Type B pancreatic cell (in vitro differentiated cells): ENCODE measurements around the gene LRRC55. TPM values are rescaled to one million over a fixed set of nuclear protein-coding genes. Genes with fewer than 3 reads are reported as not detected.

Source experiments
- DNase-seq: peaks from one replicate; pipeline ENCODE4 v3.0.0; 2021; ENCODE audit warnings: mixed read lengths; ENCODE audit not compliant: unreplicated experiment; ENCODE audit errors: extremely low spot score
- H3K27ac Mint-ChIP-seq: 2 replicates; pipeline ENCODE4 v1.8.0; 2021; ENCODE audit warnings: mild to moderate bottlenecking, mixed read lengths
- H3K27me3 Mint-ChIP-seq: 2 replicates; pipeline ENCODE4 v1.8.0; 2021; ENCODE audit warnings: mixed read lengths
- H3K36me3 Mint-ChIP-seq: 2 replicates; pipeline ENCODE4 v1.8.0; 2021; ENCODE audit warnings: mixed read lengths
- H3K4me1 Mint-ChIP-seq: one replicate; pipeline ENCODE4 v1.8.0; 2021; ENCODE audit warnings: mixed read lengths; ENCODE audit not compliant: unreplicated experiment
- H3K4me3 Mint-ChIP-seq: 2 replicates; pipeline ENCODE4 v1.8.0; 2021; ENCODE audit warnings: mild to moderate bottlenecking, mixed read lengths
- H3K9me3 Mint-ChIP-seq: 2 replicates; pipeline ENCODE4 v1.8.0; 2021; ENCODE audit warnings: mixed read lengths
- total RNA-seq: library from RNA; stranded (reverse); gene quantifications from 2 replicates; pipeline ENCODE4 v1.2.1, GENCODE V29; 2021; ENCODE audit warnings: low replicate concordance
- TF ChIP-seq, protein P1 (sequence below): fragments of 200-600 bp; sonication (generic); conservative IDR thresholded peaks from 2 replicates; pipeline ENCODE4 v1.5.0; 2021; ENCODE audit warnings: antibody characterized with exemption, mild to moderate bottlenecking

LRRC55 gene
- total RNA-seq, 1 donor from 2014 or later, result 2.9 TPM

DNA sequence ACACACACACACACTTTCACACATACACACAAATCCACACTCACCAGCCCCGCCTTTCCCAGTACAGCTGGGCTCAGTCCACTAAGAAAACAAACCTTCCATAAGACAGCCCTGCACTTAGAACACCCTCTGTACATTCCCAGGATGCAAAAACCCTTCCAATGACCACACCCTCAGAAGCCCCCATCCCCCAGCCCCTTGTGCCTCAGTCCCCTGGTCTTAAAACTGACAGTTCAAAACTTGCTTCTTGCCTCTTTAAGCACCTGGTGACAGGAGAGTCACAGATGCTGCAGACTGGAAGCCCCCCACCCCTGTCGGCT lies 32.3 kb downstream of the LRRC55 start:
- H3K36me3 Mint-ChIP-seq, result no peaks in the 10 kb centered on the region
- H3K4me1 Mint-ChIP-seq, result peaks cover 11% of the 10 kb centered on the region
- H3K4me3 Mint-ChIP-seq, result no peak overlapping the region
- no peaks in the 10 kb centered on the region for H3K27me3 Mint-ChIP-seq
- TF ChIP-seq, protein P1, sequence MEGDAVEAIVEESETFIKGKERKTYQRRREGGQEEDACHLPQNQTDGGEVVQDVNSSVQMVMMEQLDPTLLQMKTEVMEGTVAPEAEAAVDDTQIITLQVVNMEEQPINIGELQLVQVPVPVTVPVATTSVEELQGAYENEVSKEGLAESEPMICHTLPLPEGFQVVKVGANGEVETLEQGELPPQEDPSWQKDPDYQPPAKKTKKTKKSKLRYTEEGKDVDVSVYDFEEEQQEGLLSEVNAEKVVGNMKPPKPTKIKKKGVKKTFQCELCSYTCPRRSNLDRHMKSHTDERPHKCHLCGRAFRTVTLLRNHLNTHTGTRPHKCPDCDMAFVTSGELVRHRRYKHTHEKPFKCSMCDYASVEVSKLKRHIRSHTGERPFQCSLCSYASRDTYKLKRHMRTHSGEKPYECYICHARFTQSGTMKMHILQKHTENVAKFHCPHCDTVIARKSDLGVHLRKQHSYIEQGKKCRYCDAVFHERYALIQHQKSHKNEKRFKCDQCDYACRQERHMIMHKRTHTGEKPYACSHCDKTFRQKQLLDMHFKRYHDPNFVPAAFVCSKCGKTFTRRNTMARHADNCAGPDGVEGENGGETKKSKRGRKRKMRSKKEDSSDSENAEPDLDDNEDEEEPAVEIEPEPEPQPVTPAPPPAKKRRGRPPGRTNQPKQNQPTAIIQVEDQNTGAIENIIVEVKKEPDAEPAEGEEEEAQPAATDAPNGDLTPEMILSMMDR, result no peak
- peaks cover 5% of the 10 kb centered on the region for H3K9me3 Mint-ChIP-seq
- DNase-seq, result no peak
- no peak overlapping the region for H3K27ac Mint-ChIP-seq

DNA sequence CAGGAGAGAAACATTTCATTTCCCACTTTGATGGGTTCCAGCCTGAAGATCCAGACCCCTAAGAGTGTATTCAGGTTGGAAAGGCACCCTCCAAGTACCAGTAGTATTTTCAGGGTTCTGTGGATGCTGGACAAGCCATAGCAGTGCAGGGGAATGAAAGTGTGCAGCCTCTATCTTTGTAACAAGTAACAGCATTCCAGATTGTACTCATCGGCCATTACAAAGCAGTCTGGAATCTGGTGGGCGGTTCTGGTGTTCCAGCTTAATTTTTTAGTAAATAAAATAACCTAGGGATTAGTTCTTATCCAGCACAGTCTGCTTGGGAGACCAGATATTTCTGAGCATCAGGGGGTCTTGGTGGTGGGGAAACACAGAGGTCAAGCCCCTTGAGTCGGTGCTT lies 32.7 kb downstream of the LRRC55 start:
- Mint-ChIP-seq H3K4me1 (peaks cover 11% of the 10 kb centered on the region), H3K27me3 (no peaks in the 10 kb centered on the region), H3K4me3 (no peak overlapping the region), H3K27ac (no peak overlapping the region), H3K36me3 (no peaks in the 10 kb centered on the region), H3K9me3 (peaks cover 5% of the 10 kb centered on the region)
- TF ChIP-seq, protein P1, result no peak
- no peak for DNase-seq

DNA sequence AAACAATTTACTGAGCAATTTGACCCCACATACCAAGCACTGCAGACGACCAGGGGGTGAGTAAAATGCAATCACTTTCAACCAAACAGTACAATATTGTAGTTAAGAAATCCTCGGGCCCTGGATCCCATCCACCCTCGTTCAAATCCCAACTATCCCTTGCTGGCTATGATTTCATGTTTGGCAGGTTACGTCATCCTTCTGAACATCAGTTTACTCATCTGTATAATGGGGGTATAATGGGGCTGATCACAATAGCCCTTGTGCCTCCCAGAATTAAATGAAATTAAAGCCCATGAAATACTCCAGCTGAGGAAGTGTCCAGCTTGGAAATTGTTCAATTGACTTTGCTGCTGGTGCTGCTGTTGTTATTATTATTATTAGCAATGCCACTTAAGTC lies 34.7 kb downstream of the LRRC55 start:
- no peak overlapping the region for H3K27ac Mint-ChIP-seq
- H3K27me3 Mint-ChIP-seq, result no peaks in the 10 kb centered on the region
- H3K9me3 Mint-ChIP-seq, result peaks cover 5% of the 10 kb centered on the region

DNA sequence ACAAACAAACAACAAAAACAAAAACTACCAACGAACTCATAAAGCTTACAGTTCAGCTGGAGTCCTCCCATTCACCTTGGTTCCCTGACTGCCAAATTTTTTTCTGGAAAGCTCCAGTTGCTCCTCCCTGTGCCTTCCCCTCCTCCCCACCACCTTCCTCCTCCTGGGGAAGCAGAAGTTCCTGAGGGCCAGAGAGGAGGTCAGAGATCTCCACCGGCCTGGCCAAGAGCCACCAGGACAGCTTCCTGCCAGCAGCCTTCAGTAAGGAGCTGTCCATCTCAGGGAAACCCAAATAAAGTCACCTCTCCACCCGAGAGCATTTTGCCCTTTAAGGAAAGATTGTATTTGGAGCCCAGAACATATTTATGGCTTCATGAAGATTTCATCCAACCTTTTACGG lies 35.3 kb downstream of the LRRC55 start:
- no peak overlapping the region for H3K27ac Mint-ChIP-seq
- H3K9me3 Mint-ChIP-seq, result peaks cover 4% of the 10 kb centered on the region

More for the DNA sequence above, 34.7 kb downstream of the LRRC55 start:
- H3K4me3 Mint-ChIP-seq, result no peak overlapping the region
- no peaks in the 10 kb centered on the region for H3K36me3 Mint-ChIP-seq
- TF ChIP-seq, protein P1, result no peak
- H3K4me1 Mint-ChIP-seq, result peaks cover 5% of the 10 kb centered on the region
- DNase-seq, result no peak

DNA sequence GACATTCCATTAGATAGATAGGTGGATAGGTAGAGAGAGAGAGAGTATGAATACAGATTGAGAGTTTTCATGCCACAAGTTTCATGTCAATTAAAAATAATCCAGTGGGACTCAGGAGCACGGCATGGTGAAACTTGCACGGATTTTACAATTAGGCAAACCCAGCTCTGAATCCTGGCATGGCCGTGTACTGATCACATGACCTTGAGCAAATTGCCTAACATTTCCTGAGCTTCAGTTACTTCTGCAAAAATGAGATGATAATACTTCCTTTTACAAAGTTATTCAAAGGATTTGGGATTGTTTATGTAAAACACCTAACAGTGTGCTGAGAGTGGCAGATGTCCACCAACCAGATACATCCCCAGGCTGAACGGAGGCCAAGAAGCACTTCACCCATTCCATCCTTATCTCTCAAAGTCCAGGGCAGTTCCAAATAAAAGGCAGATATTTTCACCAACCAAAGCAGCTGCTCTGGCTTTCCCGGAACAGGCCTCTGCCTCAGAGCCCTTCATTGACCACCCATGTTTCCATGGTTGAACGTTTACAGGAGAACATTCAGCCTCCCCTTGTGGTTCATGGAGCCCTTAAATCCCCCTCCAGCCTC lies 37.4 kb downstream of the LRRC55 start:
- TF ChIP-seq, protein P1, result no peak
- no peaks in the 10 kb centered on the region for H3K9me3 Mint-ChIP-seq
- peaks cover 3% of the 10 kb centered on the region for H3K4me1 Mint-ChIP-seq
- no peak overlapping the region for H3K27ac Mint-ChIP-seq
- no peaks in the 10 kb centered on the region for H3K27me3 Mint-ChIP-seq
- DNase-seq, result no peak
- H3K36me3 Mint-ChIP-seq, result no peaks in the 10 kb centered on the region
- no peak overlapping the region for H3K4me3 Mint-ChIP-seq

More for the DNA sequence above, 35.3 kb downstream of the LRRC55 start:
- DNase-seq, result no peak
- peaks cover 3% of the 10 kb centered on the region for H3K4me1 Mint-ChIP-seq
- no peaks in the 10 kb centered on the region for H3K27me3 Mint-ChIP-seq
- H3K4me3 Mint-ChIP-seq, result no peak overlapping the region
- H3K36me3 Mint-ChIP-seq, result no peaks in the 10 kb centered on the region
- TF ChIP-seq, protein P1, result no peak

DNA sequence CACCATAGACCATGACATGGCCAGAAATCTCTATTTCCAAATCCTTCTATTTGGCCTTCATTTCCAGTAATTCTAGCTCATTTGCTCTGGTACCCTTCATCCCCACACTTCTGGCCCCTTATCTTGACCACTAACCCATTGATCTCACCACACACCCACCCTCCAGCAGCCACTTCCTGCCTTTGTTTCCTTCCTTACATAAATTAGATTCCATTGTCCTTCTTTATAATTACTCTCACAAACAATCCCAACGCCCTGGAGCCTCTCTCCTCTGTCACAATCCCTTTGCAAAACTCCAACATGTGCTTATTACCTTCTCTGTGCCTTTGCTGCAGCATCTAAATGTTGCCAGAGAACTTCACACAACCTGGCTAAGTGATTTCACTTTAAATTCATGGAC lies 40.5 kb downstream of the LRRC55 start:
- Mint-ChIP-seq H3K4me1 (no peaks in the 10 kb centered on the region), H3K27ac (no peak overlapping the region), H3K9me3 (no peaks in the 10 kb centered on the region), H3K4me3 (no peak overlapping the region), H3K27me3 (no peaks in the 10 kb centered on the region), H3K36me3 (no peaks in the 10 kb centered on the region)
- no peak for DNase-seq
- TF ChIP-seq, protein P1, result no peak
